Peyer's patch (tissue), 4 donors: ENCODE measurements around the gene SKI.

Source experiments
- POLR2A ChIP-seq, 2 donors: fragments of 450-650 bp; IDR thresholded peaks; one replicate each; pipeline ENCODE4 v1.5.1; 2017; ENCODE audit warnings: antibody characterized with exemption in 2 of 2, mild to moderate bottlenecking in 2 of 2, moderate library complexity in 2 of 2
- TF ChIP-seq, protein P1 (sequence below), 6 experiments: fragments of 450-650 bp in 4 of 6; fragments of 200-600 bp in 2 of 6; sonication (generic) in 1 of 6; IDR thresholded peaks; one replicate each; pipeline ENCODE4 v1.5.1; 2017 to 2019; ENCODE audit warnings: antibody characterized with exemption in 6 of 6, mild to moderate bottlenecking in 3 of 6, moderate library complexity in 1 of 6

DNA sequence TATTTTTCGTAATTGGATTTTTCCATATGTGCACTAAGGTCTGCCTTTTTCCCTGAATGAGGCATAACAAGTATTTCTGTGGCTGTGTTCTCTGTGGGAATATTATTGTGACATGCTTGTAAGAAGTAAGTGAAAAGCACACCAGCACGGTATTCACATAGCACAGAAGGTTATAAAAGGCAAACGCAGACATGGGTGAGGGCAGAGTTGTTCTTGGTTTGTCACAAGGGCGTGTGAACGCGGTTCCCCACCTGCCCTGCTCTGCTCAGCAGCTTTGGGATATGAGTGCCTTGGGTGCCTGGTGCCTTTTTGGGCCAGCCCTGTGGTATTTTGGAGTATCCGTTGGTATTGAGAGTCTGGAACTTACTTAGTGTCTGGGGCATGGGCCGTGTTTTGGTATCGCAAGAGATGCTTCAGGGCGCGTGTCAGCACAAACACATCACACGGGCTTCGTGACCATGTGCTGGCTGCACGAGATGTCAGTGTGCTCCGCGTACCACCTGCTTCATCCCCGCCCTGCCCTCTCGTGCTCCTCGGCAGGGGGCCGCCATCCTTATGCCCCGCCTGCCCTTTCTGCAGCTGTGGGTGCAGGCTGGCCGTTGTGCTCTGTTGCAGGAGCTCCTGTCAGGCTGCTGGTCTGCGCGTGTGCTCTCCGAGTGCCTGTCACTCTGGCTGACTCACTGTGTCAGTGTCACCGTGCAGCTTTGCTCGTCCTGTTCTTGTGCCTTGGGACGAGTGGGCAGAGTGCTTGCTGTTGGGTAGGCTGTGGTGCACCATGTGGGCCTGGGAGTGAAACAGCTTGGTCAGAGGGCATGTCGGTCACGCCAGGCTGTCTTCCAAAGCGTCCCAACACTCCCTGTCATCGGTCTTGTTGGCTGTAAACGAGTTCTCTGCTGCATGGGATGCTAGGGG is 15.0 kb downstream of the SKI start:
- TF ChIP-seq, protein P1, sequence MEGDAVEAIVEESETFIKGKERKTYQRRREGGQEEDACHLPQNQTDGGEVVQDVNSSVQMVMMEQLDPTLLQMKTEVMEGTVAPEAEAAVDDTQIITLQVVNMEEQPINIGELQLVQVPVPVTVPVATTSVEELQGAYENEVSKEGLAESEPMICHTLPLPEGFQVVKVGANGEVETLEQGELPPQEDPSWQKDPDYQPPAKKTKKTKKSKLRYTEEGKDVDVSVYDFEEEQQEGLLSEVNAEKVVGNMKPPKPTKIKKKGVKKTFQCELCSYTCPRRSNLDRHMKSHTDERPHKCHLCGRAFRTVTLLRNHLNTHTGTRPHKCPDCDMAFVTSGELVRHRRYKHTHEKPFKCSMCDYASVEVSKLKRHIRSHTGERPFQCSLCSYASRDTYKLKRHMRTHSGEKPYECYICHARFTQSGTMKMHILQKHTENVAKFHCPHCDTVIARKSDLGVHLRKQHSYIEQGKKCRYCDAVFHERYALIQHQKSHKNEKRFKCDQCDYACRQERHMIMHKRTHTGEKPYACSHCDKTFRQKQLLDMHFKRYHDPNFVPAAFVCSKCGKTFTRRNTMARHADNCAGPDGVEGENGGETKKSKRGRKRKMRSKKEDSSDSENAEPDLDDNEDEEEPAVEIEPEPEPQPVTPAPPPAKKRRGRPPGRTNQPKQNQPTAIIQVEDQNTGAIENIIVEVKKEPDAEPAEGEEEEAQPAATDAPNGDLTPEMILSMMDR (IDR thresholded peaks at IDR 0.05): no peak
- TF ChIP-seq POLR2A (IDR thresholded peaks at IDR 0.05): no peak
